Cerebellar nuclear complex (tissue), 1 donor: ENCODE measurements around the gene MSANTD1.

Experiments used
- DNase-seq, 2 experiments: peaks; one replicate each; lab custom pipeline; 2025; lab: John Stamatoyannopoulos, UW

The MSANTD1 gene

DNA sequence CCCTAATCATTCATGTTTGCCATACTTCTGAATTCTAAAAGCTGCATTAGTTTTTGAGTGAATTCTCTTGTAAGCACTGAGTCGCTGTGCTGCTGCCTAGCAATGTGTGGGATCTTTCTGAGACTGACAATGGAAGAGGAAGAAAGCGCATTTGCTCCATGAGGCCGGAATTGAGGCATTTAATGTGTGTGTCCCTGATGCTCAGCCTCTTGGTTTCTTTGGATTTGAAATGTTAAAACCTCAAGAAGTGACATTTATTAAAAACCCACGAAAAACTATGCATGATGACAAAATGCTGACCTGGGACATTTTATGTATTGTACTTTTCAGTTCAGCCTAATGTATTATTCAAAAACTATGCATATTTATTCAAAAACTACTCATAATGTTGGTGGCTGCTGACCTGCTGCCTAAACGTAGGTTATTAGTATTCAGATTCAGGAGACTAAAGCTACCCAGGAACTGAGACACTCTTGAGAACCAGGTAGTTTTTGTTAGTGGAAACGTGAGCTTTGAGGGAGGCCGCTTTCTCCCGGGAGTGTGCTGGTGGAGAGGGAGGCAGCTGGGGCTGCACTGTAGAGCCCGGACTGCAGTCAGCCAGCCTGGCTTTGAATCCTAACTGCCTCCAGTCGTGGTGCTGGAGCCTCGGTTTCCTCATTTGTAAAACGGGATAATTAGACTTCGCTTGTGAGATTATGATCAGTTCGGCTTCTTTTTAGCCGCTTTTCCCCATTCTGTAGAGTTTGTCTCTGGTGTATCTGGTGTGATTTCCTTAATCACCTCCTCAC lies 55.2 kb downstream of the MSANTD1 start:
- no peak for DNase-seq

DNA sequence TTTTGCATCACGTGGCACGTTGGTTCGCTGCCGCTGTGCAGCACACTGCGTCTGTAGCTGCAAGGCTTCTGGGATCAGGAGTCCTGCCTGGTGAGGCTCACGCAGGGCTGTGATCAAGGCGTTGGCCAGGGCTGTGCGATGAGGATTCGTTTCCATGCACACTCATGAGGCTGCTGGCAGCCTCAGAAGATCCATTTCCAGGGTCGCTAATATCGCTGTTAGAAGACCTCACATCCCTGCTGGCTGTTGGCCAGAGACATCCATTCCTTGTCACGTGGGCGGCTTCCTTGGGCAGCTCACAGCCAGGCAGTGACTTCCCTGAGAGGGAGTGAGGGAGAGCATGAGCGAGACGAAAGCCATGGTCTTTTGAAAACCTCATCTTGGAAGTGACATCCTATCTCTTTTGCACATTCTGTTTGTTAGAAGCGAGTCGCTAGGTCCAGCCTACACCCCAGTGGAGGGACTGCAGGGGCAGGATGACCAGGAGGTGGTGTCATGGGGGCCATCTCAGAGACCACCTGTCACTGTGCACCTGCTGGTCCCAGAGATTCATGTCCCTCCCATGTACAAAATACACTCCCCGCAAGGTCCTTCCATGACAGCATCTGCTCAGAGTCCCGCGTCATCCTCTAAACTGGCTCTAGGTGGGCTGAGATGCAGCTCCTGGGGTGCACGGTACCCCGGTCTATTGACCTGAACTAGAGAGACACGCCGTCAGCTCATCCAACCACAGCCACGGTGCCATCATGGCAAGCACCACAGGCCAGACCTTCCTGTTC lies 56.1 kb downstream of the MSANTD1 start:
- no peak for DNase-seq

- no peak for DNase-seq
Observed at GRCh38 chr4:3305610-3306371, 56.8 kb downstream of the MSANTD1 start.
